ENCODE results near the gene ALDH1A2.

ALDH1A2 gene

GRCh38 chr15:58066042-58066867 lies 744 bp upstream of the ALDH1A2 start:
- peak; percentile 50 for DNase-seq (ENCODE audit: extremely low spot score)
- POLR2A ChIA-PET, result interaction anchor here (0.9 kb wide), 2 partner anchors 72 to 201 kb away, joined by 3 read pairs; no protein-coding TSS in a partner anchor
- CTCF ChIA-PET, result interaction anchor here (0.6 to 2.5 kb wide), 11 partner anchors 11 to 731 kb away, joined by 3 to 12 read pairs (median 5); no protein-coding TSS in a partner anchor
- TF ChIP-seq LEF1 (IDR thresholded peaks at IDR 0.05; ENCODE audit: borderline replicate concordance), result no peak
- TF ChIP-seq BHLHE40 (IDR thresholded peaks at IDR 0.05; ENCODE audit: borderline replicate concordance), result no peak
- TF ChIP-seq L3MBTL2 (conservative IDR thresholded peaks at IDR 0.05), result 0 out of 2 replicates have a peak, but pooled peaks have one; percentile 12
- no peak for TF ChIP-seq FOXA1 (IDR thresholded peaks at IDR 0.05)
- TF ChIP-seq, protein P1, sequence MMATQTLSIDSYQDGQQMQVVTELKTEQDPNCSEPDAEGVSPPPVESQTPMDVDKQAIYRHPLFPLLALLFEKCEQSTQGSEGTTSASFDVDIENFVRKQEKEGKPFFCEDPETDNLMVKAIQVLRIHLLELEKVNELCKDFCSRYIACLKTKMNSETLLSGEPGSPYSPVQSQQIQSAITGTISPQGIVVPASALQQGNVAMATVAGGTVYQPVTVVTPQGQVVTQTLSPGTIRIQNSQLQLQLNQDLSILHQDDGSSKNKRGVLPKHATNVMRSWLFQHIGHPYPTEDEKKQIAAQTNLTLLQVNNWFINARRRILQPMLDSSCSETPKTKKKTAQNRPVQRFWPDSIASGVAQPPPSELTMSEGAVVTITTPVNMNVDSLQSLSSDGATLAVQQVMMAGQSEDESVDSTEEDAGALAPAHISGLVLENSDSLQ (IDR thresholded peaks at IDR 0.05), result no peak

DNA sequence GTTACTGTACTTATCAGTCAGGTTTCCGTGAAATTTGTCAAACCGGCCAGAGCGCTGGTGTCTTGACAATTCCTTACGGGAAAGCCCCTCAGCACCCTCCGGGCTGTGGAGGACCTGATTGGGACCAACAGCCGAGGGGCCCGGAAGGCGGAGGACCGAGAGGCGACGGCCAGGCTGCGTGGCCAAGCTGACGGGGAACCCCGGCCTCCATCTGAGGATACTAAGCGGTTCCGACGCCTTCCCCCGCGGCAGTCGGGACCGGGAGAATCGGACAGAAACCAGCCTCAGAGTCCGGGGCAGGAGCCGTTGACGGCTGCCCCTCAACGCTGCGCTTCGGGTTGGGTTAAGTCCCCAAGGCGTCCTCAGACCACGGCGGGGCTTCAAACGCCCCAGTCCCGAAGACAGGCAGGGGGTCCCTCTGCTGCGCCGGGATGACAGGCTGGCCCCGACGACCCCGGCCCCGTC lies 499 bp downstream of the ALDH1A2 start:
- DNase-seq (ENCODE audit: extremely low spot score), result peak; percentile 11
- CTCF ChIA-PET, result interaction anchor here (2.5 kb wide), 1 partner anchor 95 kb away, joined by 11 read pairs; no protein-coding TSS in a partner anchor
- POLR2A ChIA-PET, result no interaction called here
- TF ChIP-seq FOXK2 (IDR thresholded peaks at IDR 0.05) (no peak), ELF4 (IDR thresholded peaks at IDR 0.05) (no peak), SUZ12 (IDR thresholded peaks at IDR 0.05) (no peak), NFRKB (IDR thresholded peaks at IDR 0.05) (no peak), SP1 (IDR thresholded peaks at IDR 0.05) (no peak)

- no peak for TF ChIP-seq SP1 (IDR thresholded peaks at IDR 0.05)
- no peak for TF ChIP-seq BHLHE40 (IDR thresholded peaks at IDR 0.05; ENCODE audit: borderline replicate concordance)
- peak; percentile 56; the same call in 1 of the 2 replicates for TF ChIP-seq CTBP1 (IDR thresholded peaks at IDR 0.05; ENCODE audit: borderline replicate concordance)
- TF ChIP-seq ZNF384 (IDR thresholded peaks at IDR 0.05), result peak; percentile 53; the same call in 1 of the 2 replicates
- TF ChIP-seq LEF1 (IDR thresholded peaks at IDR 0.05; ENCODE audit: borderline replicate concordance), result no peak
- DNase-seq (ENCODE audit: extremely low spot score), result no peak
- ChIA-PET CTCF (interaction anchor here (1.4 kb wide), 1 partner anchor 9 kb away, joined by 3 read pairs; no protein-coding TSS in a partner anchor), POLR2A (no interaction called here)
Measured at GRCh38 chr15:58064082-58064979, 1.2 kb downstream of the ALDH1A2 start.

DNA sequence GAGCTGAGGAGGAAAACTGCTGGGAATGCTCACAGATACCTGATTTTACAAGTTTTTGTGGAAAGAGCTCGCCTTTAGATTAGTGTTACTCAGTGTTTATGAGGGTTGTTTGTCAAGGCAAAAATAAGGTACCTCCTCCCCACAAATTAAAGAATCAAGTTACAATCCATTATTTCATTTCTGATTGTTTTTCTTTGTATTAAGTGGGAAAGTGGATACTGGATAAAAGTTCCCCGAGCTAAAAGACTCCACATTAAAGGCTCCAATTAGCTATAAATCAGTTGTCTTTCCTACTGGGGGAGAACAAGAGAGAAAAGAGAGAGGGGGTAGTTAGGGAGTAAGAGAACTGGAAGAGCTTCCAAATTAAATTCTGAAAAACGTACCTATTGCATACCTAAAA lies 1.9 kb downstream of the ALDH1A2 start:
- POLR2A ChIA-PET, result no interaction called here
- DNase-seq (ENCODE audit: extremely low spot score), result no peak
- TF ChIP-seq LEF1 (IDR thresholded peaks at IDR 0.05; ENCODE audit: borderline replicate concordance) (no peak), CTBP1 (IDR thresholded peaks at IDR 0.05; ENCODE audit: borderline replicate concordance) (0 out of 2 replicates have a peak, but pooled peaks have one; percentile 56)
- TF ChIP-seq, protein P1 (IDR thresholded peaks at IDR 0.05), result peak; percentile 75
- CTCF ChIA-PET, result interaction anchor here (0.6 to 1.4 kb wide), 3 partner anchors 8 to 21 kb away, joined by 3 read pairs; no protein-coding TSS in a partner anchor

GRCh38 chr15:58062983-58063382 lies 2.5 kb downstream of the ALDH1A2 start:
- CTCF ChIA-PET, result interaction anchor here (1.4 kb wide), 1 partner anchor 20 kb away, joined by 3 read pairs; no protein-coding TSS in a partner anchor
- POLR2A ChIA-PET, result no interaction called here
- TF ChIP-seq L3MBTL2 (conservative IDR thresholded peaks at IDR 0.05), result no peak
- TF ChIP-seq SUZ12 (IDR thresholded peaks at IDR 0.05), result no peak
- no peak for TF ChIP-seq FOXK2 (IDR thresholded peaks at IDR 0.05)
- no peak for TF ChIP-seq HDGF (IDR thresholded peaks at IDR 0.05; ENCODE audit: borderline replicate concordance)
- TF ChIP-seq CTBP1 (IDR thresholded peaks at IDR 0.05; ENCODE audit: borderline replicate concordance), result no peak
- no peak for DNase-seq (ENCODE audit: extremely low spot score)

- ChIA-PET POLR2A (no interaction called here), CTCF (no interaction called here)
- no peak for DNase-seq (ENCODE audit: extremely low spot score)
- TF ChIP-seq, protein P1 (IDR thresholded peaks at IDR 0.05), result no peak
- TF ChIP-seq FOXK2 (IDR thresholded peaks at IDR 0.05) (no peak), ARNT (IDR thresholded peaks at IDR 0.05) (no peak), LEF1 (IDR thresholded peaks at IDR 0.05; ENCODE audit: borderline replicate concordance) (no peak), HDGF (IDR thresholded peaks at IDR 0.05; ENCODE audit: borderline replicate concordance) (no peak), SP1 (IDR thresholded peaks at IDR 0.05) (no peak), ZNF384 (IDR thresholded peaks at IDR 0.05) (no peak)
Measured at GRCh38 chr15:58062175-58062574, 3.3 kb downstream of the ALDH1A2 start.

DNA sequence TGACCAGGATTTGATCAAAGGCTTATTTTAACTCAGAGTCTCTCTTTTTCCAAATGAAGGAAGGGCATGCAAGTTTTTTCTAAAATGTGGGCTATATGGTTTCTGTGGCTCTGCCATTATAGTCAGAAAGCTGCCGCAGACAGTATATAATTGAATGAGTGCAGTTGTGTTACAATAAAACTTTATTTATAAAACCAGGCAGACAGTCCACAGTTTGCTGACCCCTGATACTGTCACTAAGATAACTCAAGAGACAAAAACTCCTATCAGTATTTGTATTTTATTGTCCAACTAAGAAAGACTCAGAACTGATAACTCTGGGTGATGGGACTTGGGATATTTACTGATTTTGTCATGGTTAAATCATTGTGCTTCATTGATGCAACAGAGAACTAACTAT lies 4.9 kb downstream of the ALDH1A2 start:
- DNase-seq (ENCODE audit: extremely low spot score), result no peak
- CTCF ChIA-PET, result no interaction called here
- POLR2A ChIA-PET, result no interaction called here
- TF ChIP-seq HDGF (IDR thresholded peaks at IDR 0.05; ENCODE audit: borderline replicate concordance) (no peak), BHLHE40 (IDR thresholded peaks at IDR 0.05; ENCODE audit: borderline replicate concordance) (no peak), FOXK2 (IDR thresholded peaks at IDR 0.05) (no peak), FOXA1 (IDR thresholded peaks at IDR 0.05) (no peak), L3MBTL2 (conservative IDR thresholded peaks at IDR 0.05) (no peak), SP1 (IDR thresholded peaks at IDR 0.05) (no peak), ZNF384 (IDR thresholded peaks at IDR 0.05) (no peak), ARNT (IDR thresholded peaks at IDR 0.05) (no peak), FOXM1 (IDR thresholded peaks at IDR 0.05; ENCODE audit: borderline replicate concordance) (no peak), TARDBP (IDR thresholded peaks at IDR 0.05) (no peak), CTBP1 (IDR thresholded peaks at IDR 0.05; ENCODE audit: borderline replicate concordance) (no peak), NFRKB (IDR thresholded peaks at IDR 0.05) (no peak), SUZ12 (IDR thresholded peaks at IDR 0.05) (no peak), ELF4 (IDR thresholded peaks at IDR 0.05) (no peak), LEF1 (IDR thresholded peaks at IDR 0.05; ENCODE audit: borderline replicate concordance) (no peak)
- TF ChIP-seq, protein P1 (IDR thresholded peaks at IDR 0.05), result no peak
